ENCODE results near the gene ASB16.

The ASB16 gene

GRCh38 chr17:44186307-44187130, 16.0 kb downstream of the ASB16 start, which contains the start of gene TMUB2:
Gene TMUB2 (plus strand): TSS chr17:44186972. CDS start chr17:44187709, 737 bp downstream.
- H3K4me1 ChIP-seq (ENCODE audit: control insufficient read depth, insufficient read depth, low read length): peaks cover 5% of the 10 kb centered on the region
- H3K27ac ChIP-seq (ENCODE audit: low read depth, low read length): peak within 1 kb of the TSS; percentile 99
- H3K27me3 ChIP-seq (ENCODE audit: control insufficient read depth, insufficient read depth, low read length): no peaks in the 10 kb centered on the region
- peaks cover 9% of the 10 kb centered on the region for H3K36me3 ChIP-seq (ENCODE audit: control insufficient read depth, insufficient read depth, low read length)
- H3K4me3 ChIP-seq (ENCODE audit: low read length): peak within 1 kb of the TSS; percentile 97
- peak within 1 kb of the TSS; percentile 87 for H3K9ac ChIP-seq (ENCODE audit: low read length)

- Histone ChIP-seq H3K4me1 (ENCODE audit: control insufficient read depth, insufficient read depth, low read length) (peaks cover 5% of the 10 kb centered on the region), H3K36me3 (ENCODE audit: control insufficient read depth, insufficient read depth, low read length) (peaks cover 9% of the 10 kb centered on the region), H3K27ac (ENCODE audit: low read depth, low read length) (peak overlapping the region; percentile 99), H3K4me3 (ENCODE audit: low read length) (peak overlapping the region; percentile 89), H3K27me3 (ENCODE audit: control insufficient read depth, insufficient read depth, low read length) (no peaks in the 10 kb centered on the region), H3K9ac (ENCODE audit: low read length) (peak overlapping the region; percentile 85)
Measured at GRCh38 chr17:44187131-44187899, 16.8 kb downstream of the ASB16 start.

- Histone ChIP-seq H3K27ac (ENCODE audit: low read depth, low read length) (no peak overlapping the region), H3K9ac (ENCODE audit: low read length) (no peak overlapping the region), H3K27me3 (ENCODE audit: control insufficient read depth, insufficient read depth, low read length) (no peaks in the 10 kb centered on the region), H3K36me3 (ENCODE audit: control insufficient read depth, insufficient read depth, low read length) (peaks cover 16% of the 10 kb centered on the region), H3K4me3 (ENCODE audit: low read length) (no peak overlapping the region), H3K4me1 (ENCODE audit: control insufficient read depth, insufficient read depth, low read length) (peaks cover 5% of the 10 kb centered on the region)
Measured at GRCh38 chr17:44188576-44189403, 18.3 kb downstream of the ASB16 start.

GRCh38 chr17:44190481-44190880, 20.0 kb downstream of the ASB16 start:
- H3K4me1 ChIP-seq (ENCODE audit: control insufficient read depth, insufficient read depth, low read length): peaks cover 5% of the 10 kb centered on the region
- H3K4me3 ChIP-seq (ENCODE audit: low read length): no peak overlapping the region
- H3K36me3 ChIP-seq (ENCODE audit: control insufficient read depth, insufficient read depth, low read length): peaks cover 30% of the 10 kb centered on the region
- H3K9ac ChIP-seq (ENCODE audit: low read length): no peak overlapping the region
- H3K27me3 ChIP-seq (ENCODE audit: control insufficient read depth, insufficient read depth, low read length): no peaks in the 10 kb centered on the region
- no peak overlapping the region for H3K27ac ChIP-seq (ENCODE audit: low read depth, low read length)

- Histone ChIP-seq H3K9ac (ENCODE audit: low read length) (no peak overlapping the region), H3K27ac (ENCODE audit: low read depth, low read length) (no peak overlapping the region), H3K36me3 (ENCODE audit: control insufficient read depth, insufficient read depth, low read length) (peaks cover 30% of the 10 kb centered on the region), H3K4me1 (ENCODE audit: control insufficient read depth, insufficient read depth, low read length) (peaks cover 5% of the 10 kb centered on the region), H3K4me3 (ENCODE audit: low read length) (no peak overlapping the region), H3K27me3 (ENCODE audit: control insufficient read depth, insufficient read depth, low read length) (no peaks in the 10 kb centered on the region)
Measured at GRCh38 chr17:44191369-44191768, 20.9 kb downstream of the ASB16 start.

GRCh38 chr17:44191941-44192496, 21.5 kb downstream of the ASB16 start:
- H3K36me3 ChIP-seq (ENCODE audit: control insufficient read depth, insufficient read depth, low read length): peaks cover 30% of the 10 kb centered on the region
- H3K27ac ChIP-seq (ENCODE audit: low read depth, low read length): no peak overlapping the region
- no peak overlapping the region for H3K9ac ChIP-seq (ENCODE audit: low read length)

GRCh38 chr17:44192750-44193149, 22.2 kb downstream of the ASB16 start:
- Histone ChIP-seq H3K9ac (ENCODE audit: low read length) (no peak overlapping the region), H3K4me1 (ENCODE audit: control insufficient read depth, insufficient read depth, low read length) (peaks cover 2% of the 10 kb centered on the region), H3K27me3 (ENCODE audit: control insufficient read depth, insufficient read depth, low read length) (no peaks in the 10 kb centered on the region), H3K4me3 (ENCODE audit: low read length) (no peak overlapping the region), H3K36me3 (ENCODE audit: control insufficient read depth, insufficient read depth, low read length) (peaks cover 30% of the 10 kb centered on the region), H3K27ac (ENCODE audit: low read depth, low read length) (no peak overlapping the region)

More at GRCh38 chr17:44191941-44192496, 21.5 kb downstream of the ASB16 start:
- H3K4me1 ChIP-seq (ENCODE audit: control insufficient read depth, insufficient read depth, low read length): peaks cover 5% of the 10 kb centered on the region
- no peaks in the 10 kb centered on the region for H3K27me3 ChIP-seq (ENCODE audit: control insufficient read depth, insufficient read depth, low read length)
- H3K4me3 ChIP-seq (ENCODE audit: low read length): no peak overlapping the region

- H3K36me3 ChIP-seq (ENCODE audit: control insufficient read depth, insufficient read depth, low read length): peaks cover 30% of the 10 kb centered on the region
- H3K27me3 ChIP-seq (ENCODE audit: control insufficient read depth, insufficient read depth, low read length): no peaks in the 10 kb centered on the region
- H3K4me1 ChIP-seq (ENCODE audit: control insufficient read depth, insufficient read depth, low read length): peaks cover 5% of the 10 kb centered on the region
- H3K9ac ChIP-seq (ENCODE audit: low read length): no peak overlapping the region
- H3K4me3 ChIP-seq (ENCODE audit: low read length): no peak overlapping the region
- H3K27ac ChIP-seq (ENCODE audit: low read depth, low read length): no peak overlapping the region
Measured at GRCh38 chr17:44193326-44194084, 23.0 kb downstream of the ASB16 start.

GRCh38 chr17:44197107-44197506, 26.6 kb downstream of the ASB16 start:
- Histone ChIP-seq H3K9ac (ENCODE audit: low read length) (no peak overlapping the region), H3K27me3 (ENCODE audit: control insufficient read depth, insufficient read depth, low read length) (no peaks in the 10 kb centered on the region), H3K36me3 (ENCODE audit: control insufficient read depth, insufficient read depth, low read length) (peaks cover 20% of the 10 kb centered on the region), H3K4me1 (ENCODE audit: control insufficient read depth, insufficient read depth, low read length) (peaks cover 5% of the 10 kb centered on the region), H3K4me3 (ENCODE audit: low read length) (no peak overlapping the region), H3K27ac (ENCODE audit: low read depth, low read length) (no peak overlapping the region)

- peak overlapping the region; percentile 45 for H3K9ac ChIP-seq (ENCODE audit: low read length)
- H3K27ac ChIP-seq (ENCODE audit: low read depth, low read length): peak overlapping the region; percentile 82
- H3K4me3 ChIP-seq (ENCODE audit: low read length): peak overlapping the region; percentile 78
- peaks cover 5% of the 10 kb centered on the region for H3K4me1 ChIP-seq (ENCODE audit: control insufficient read depth, insufficient read depth, low read length)
- H3K27me3 ChIP-seq (ENCODE audit: control insufficient read depth, insufficient read depth, low read length): no peaks in the 10 kb centered on the region
- peaks cover 19% of the 10 kb centered on the region for H3K36me3 ChIP-seq (ENCODE audit: control insufficient read depth, insufficient read depth, low read length)
Measured at GRCh38 chr17:44197980-44198720, 27.6 kb downstream of the ASB16 start.
